Breast epithelium (tissue), 4 donors: Measurements from ENCODE around the gene PPM1H. TPM values are rescaled to one million over a fixed set of nuclear protein-coding genes. Genes with fewer than 3 reads are reported as not detected.

Source experiments
- DNase-seq, 2 donors: peaks; one replicate each; pipeline ENCODE4 v3.0.0-alpha.2; 2019; ENCODE audit warnings: low spot score in 2 of 2
- H3K27ac ChIP-seq, 2 donors: fragments of 200-600 bp; sonication (generic) in 1 of 2; one replicate each; pipeline ENCODE4 v1.5.1; 2016 to 2019; ENCODE audit warnings: mild to moderate bottlenecking in 1 of 2
- H3K27me3 ChIP-seq, 2 donors: fragments of 200-600 bp; sonication (generic) in 1 of 2; one replicate each; pipeline versions ENCODE4 v1.5.1 to v1.6.0; 2017 to 2019; ENCODE audit warnings: control low read depth in 1 of 2, mild to moderate bottlenecking in 1 of 2
- H3K36me3 ChIP-seq: fragments of 200-600 bp; one replicate; pipeline ENCODE4 v1.5.1; 2019
- H3K4me1 ChIP-seq, 2 donors: fragments of 200-600 bp; sonication (generic); one replicate each; pipeline ENCODE4 v1.5.1; 2016 to 2019; ENCODE audit warnings: control low read depth in 1 of 2
- H3K4me3 ChIP-seq, 3 donors: fragments of 200-600 bp; sonication (generic); 1 replicate in 2 of 3; 2 replicates in 1 of 3; pipeline ENCODE4 v1.5.1; 2016 to 2019; ENCODE audit warnings: mild to moderate bottlenecking in 3 of 3, moderate library complexity in 2 of 3
- H3K9me3 ChIP-seq, 2 donors: fragments of 200-600 bp; sonication (generic) in 1 of 2; one replicate each; pipeline ENCODE4 v1.5.1; 2016 to 2019; ENCODE audit warnings: control low read depth in 1 of 2
- POLR2A ChIP-seq: fragments of 450-650 bp; IDR thresholded peaks from one replicate; pipeline ENCODE4 v1.6.1; 2016; ENCODE audit warnings: antibody characterized with exemption, mild to moderate bottlenecking, moderate library complexity
- POLR2AphosphoS5 ChIP-seq, 3 donors: sonication (generic); formaldehyde crosslinking; IDR thresholded peaks; one replicate each; pipeline ENCODE4 v1.6.1; 2017; ENCODE audit warnings: antibody characterized with exemption in 3 of 3
- intact Hi-C: fragments of 100-400 bp; cut with DNase I; formaldehyde crosslinking; loops from one replicate; pipeline ENCODE4 v1.15.1; 2023; ENCODE audit warnings: low total_unique reads
- total RNA-seq, 3 donors: library from RNA; depleted of rRNA; stranded (reverse); fragments of >200 nt; gene quantifications; one replicate each; pipeline ENCODE4 v1.1.0, GENCODE V29; 2016
- TF ChIP-seq, protein P1 (sequence below), 3 donors: fragments of 450-650 bp; IDR thresholded peaks; one replicate each; pipeline ENCODE4 v1.5.1; 2016 to 2017; ENCODE audit warnings: antibody characterized with exemption in 3 of 3, mild to moderate bottlenecking in 3 of 3, moderate library complexity in 3 of 3

PPM1H gene
- total RNA-seq, 3 donors from 2014 or later: 2.2 to 15.4 (median 13.5) TPM

DNA sequence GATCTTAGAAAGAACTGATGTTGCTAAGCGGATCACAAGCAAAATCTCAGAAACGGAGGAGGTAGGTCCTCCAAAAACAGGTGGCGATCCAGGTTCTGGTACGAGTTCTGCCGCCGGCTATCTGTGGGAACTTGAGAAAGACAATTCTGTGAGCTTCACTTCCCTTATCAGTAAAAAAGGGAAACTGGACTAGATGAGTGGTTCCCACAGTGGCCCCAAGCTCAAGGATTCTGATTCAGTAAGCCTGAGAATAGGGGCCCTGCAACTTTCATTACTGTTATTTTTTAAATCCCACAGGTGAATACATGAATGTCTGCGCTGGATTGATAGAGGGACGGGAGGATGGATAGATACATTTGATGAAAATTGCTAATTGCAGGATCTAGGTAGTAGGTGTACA, 160.2 kb downstream of the PPM1H start:
- no peak for DNase-seq
- Histone ChIP-seq H3K27ac (no peak overlapping the region), H3K27me3 (no peaks in the 10 kb centered on the region), H3K9me3 (no peaks in the 10 kb centered on the region), H3K4me3 (no peak overlapping the region), H3K36me3 (no peaks in the 10 kb centered on the region), H3K4me1 (no peaks in the 10 kb centered on the region)
- TF ChIP-seq POLR2A: no peak
- TF ChIP-seq, protein P1, sequence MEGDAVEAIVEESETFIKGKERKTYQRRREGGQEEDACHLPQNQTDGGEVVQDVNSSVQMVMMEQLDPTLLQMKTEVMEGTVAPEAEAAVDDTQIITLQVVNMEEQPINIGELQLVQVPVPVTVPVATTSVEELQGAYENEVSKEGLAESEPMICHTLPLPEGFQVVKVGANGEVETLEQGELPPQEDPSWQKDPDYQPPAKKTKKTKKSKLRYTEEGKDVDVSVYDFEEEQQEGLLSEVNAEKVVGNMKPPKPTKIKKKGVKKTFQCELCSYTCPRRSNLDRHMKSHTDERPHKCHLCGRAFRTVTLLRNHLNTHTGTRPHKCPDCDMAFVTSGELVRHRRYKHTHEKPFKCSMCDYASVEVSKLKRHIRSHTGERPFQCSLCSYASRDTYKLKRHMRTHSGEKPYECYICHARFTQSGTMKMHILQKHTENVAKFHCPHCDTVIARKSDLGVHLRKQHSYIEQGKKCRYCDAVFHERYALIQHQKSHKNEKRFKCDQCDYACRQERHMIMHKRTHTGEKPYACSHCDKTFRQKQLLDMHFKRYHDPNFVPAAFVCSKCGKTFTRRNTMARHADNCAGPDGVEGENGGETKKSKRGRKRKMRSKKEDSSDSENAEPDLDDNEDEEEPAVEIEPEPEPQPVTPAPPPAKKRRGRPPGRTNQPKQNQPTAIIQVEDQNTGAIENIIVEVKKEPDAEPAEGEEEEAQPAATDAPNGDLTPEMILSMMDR (IDR thresholded peaks at IDR 0.05): no peak
- intact Hi-C loops: no loop called here

DNA sequence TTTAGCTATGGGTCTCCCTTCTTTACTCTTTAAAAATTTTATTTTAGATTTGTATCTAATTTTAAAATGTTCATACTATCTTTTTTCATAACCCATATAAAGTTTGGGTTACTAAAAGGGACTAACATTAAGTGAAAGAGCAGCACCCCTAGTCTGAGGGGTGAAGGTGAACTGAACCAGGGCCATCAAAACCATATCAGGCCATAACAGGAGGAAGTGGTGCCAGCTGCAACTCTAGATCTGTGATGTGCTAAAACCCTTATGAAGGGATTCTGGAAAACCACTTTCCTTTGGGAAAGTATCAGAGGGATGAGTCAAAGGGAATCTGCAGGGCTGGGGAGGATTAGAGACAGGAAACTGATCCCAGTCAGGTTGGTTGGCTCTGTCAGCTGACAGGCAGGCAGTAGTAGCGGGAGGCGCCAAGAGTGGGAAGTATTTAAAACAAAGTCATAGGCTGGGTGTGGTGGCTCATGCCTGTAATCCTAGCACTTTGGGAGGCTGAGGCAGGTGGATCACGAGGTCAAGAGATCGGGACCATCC, 162.5 kb downstream of the PPM1H start:
- Histone ChIP-seq H3K36me3 (no peaks in the 10 kb centered on the region), H3K4me1 (no peaks in the 10 kb centered on the region)
- no peak for DNase-seq

DNA sequence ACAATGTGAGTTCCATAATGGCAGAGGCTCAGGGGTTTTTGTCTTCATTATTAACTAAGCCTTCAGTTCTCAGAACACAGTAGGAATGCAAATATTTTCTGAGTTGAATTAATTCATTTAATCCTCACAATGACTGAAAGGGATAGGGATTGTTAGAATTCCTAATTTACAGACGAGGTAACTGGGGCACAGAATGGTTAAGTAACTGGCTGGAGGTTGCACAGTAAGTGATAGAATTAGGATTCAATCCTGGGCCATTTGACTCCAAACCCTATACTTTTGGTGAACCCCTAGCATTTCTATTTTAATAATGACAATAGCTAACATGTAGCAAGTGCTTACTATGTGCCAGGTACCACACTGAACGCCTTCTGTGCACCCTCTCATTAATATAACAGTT, 163.1 kb downstream of the PPM1H start:
- H3K27ac ChIP-seq: no peak overlapping the region
- TF ChIP-seq, protein P1 (IDR thresholded peaks at IDR 0.05): no peak
- TF ChIP-seq POLR2AphosphoS5 (IDR thresholded peaks at IDR 0.05) (no peak), POLR2A (no peak)
- intact Hi-C loops: no loop called here

More for the DNA sequence above, 162.5 kb downstream of the PPM1H start:
- H3K4me3 ChIP-seq: no peak overlapping the region
- no peaks in the 10 kb centered on the region for H3K27me3 ChIP-seq
- intact Hi-C loops: no loop called here
- no peak overlapping the region for H3K27ac ChIP-seq
- TF ChIP-seq, protein P1 (IDR thresholded peaks at IDR 0.05): no peak
- TF ChIP-seq POLR2A: no peak
- no peak for TF ChIP-seq POLR2AphosphoS5 (IDR thresholded peaks at IDR 0.05)
- H3K9me3 ChIP-seq: no peaks in the 10 kb centered on the region

DNA sequence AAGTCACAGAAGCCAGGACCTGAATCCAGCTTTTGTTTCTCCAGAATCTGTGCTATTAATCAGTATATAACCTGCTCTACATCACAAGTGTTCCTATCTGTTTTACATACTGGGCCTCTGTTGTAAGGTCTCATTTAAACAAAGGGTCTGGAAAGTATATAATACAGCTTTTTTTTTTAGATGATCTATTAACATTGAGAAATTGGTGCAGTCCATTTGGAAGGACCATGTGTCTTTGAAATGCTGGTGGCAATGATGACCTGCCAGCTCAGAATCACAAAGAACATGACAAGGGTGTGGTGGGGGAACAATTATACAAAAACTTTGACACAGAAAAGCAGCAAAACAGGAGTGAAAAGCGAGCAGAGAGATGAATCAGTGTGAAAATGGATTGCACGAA, 164.6 kb downstream of the PPM1H start:
- Histone ChIP-seq H3K36me3 (no peaks in the 10 kb centered on the region), H3K9me3 (no peaks in the 10 kb centered on the region), H3K27me3 (no peaks in the 10 kb centered on the region), H3K27ac (no peak overlapping the region), H3K4me1 (no peaks in the 10 kb centered on the region), H3K4me3 (no peak overlapping the region)
- no peak for DNase-seq
- TF ChIP-seq POLR2A (no peak), POLR2AphosphoS5 (IDR thresholded peaks at IDR 0.05) (no peak)
- TF ChIP-seq, protein P1 (IDR thresholded peaks at IDR 0.05): no peak
- intact Hi-C loops: no loop called here

More for the DNA sequence above, 163.1 kb downstream of the PPM1H start:
- Histone ChIP-seq H3K27me3 (no peaks in the 10 kb centered on the region), H3K4me3 (no peak overlapping the region), H3K4me1 (no peaks in the 10 kb centered on the region), H3K9me3 (no peaks in the 10 kb centered on the region), H3K36me3 (no peaks in the 10 kb centered on the region)
- no peak for DNase-seq

DNA sequence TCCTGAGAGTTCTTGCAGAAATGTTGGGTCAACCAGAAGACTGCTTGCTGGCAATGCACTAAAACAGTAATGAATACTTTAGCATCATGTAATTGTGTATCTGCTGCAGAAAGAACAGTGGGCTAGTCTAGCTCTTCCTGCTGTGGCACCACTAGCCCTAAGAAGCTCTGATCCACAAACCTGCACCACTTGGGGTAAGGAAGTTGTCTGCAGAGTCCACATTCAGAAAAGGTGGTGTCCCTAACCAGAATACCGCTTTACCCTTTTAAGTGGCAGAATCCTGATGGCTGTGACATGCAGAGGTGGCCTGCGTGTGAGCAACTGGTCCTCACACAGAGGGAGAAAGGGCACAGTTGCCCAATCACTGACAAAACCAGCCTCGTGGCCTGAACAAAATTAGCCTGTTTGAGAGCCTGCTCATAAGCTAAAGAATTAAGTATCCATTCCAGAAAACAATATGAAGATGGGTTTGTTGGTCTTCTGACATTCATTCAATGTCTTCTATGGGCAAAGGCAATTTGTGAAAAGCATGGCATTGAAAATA, 165.8 kb downstream of the PPM1H start:
- intact Hi-C loops: no loop called here
- Histone ChIP-seq H3K27ac (no peak overlapping the region), H3K4me1 (no peaks in the 10 kb centered on the region), H3K27me3 (no peaks in the 10 kb centered on the region), H3K36me3 (no peaks in the 10 kb centered on the region), H3K9me3 (no peaks in the 10 kb centered on the region), H3K4me3 (no peak overlapping the region)
- TF ChIP-seq POLR2A: no peak
- TF ChIP-seq POLR2AphosphoS5 (IDR thresholded peaks at IDR 0.05): no peak
- TF ChIP-seq, protein P1 (IDR thresholded peaks at IDR 0.05): no peak
- DNase-seq: no peak
